H1 (cell line): ENCODE measurements around the gene SIN3B. TPM values are rescaled to one million over a fixed set of nuclear protein-coding genes. Genes with fewer than 3 reads are reported as not detected.

Experiments used
- CTCF ChIA-PET: fragments of 300-600 bp; sonication (Branson Sonifier 250); formaldehyde crosslinking; loops from one replicate; lab custom pipeline; 2021; ENCODE audit not compliant: partially characterized antibody; lab: Charles Lee
- POLR2A ChIA-PET: fragments of 300-600 bp; sonication (Branson Sonifier 250); formaldehyde crosslinking; loops from one replicate; lab custom pipeline; 2021; ENCODE audit warnings: inconsistent platforms; ENCODE audit not compliant: partially characterized antibody; lab: Charles Lee
- DNase-seq, 2 experiments: peaks; one replicate each; pipeline versions ENCODE4 v3.0.0 to v3.0.0-alpha.2; 2010 to 2022; ENCODE audit warnings: low spot score in 2 of 2, low read depth in 1 of 2, mixed read lengths in 1 of 2
- FAIRE-seq: peaks from 2 replicates; lab custom pipeline; 2011; peaks lifted over from hg19 to GRCh38; lab: Jason Lieb, UNC
- H2AFZ ChIP-seq: 2 replicates; pipeline ENCODE4 v1.8.1; 2012; ENCODE audit warnings: low read length, inconsistent platforms
- H2AK5ac ChIP-seq: 2 replicates; pipeline ENCODE4 v1.6.1; 2013; ENCODE audit warnings: low read depth, low read length
- H2BK120ac ChIP-seq: replicated peaks from 2 replicates; pipeline ENCODE3; 2013; ENCODE audit warnings: low read depth, low read length, inconsistent platforms
- H2BK12ac ChIP-seq: 2 replicates; pipeline ENCODE4 v1.6.1; 2013; ENCODE audit warnings: low read depth, low read length
- H2BK15ac ChIP-seq: 2 replicates; pipeline ENCODE4 v1.6.1; 2013; ENCODE audit warnings: low read length
- H2BK20ac ChIP-seq: 2 replicates; pipeline ENCODE4 v1.6.1; 2013; ENCODE audit warnings: low read length
- H2BK5ac ChIP-seq: 2 replicates; pipeline ENCODE4 v1.6.1; 2013; ENCODE audit warnings: low read depth, low read length
- H3K14ac ChIP-seq: 2 replicates; pipeline ENCODE4 v1.6.1; 2013; ENCODE audit warnings: inconsistent platforms; ENCODE audit not compliant: insufficient read length
- H3K18ac ChIP-seq: 2 replicates; pipeline ENCODE4 v1.6.1; 2013; ENCODE audit warnings: low read length; ENCODE audit errors: extremely low read depth
- H3K23ac ChIP-seq: 2 replicates; pipeline ENCODE4 v1.6.1; 2013; ENCODE audit warnings: inconsistent platforms; ENCODE audit not compliant: insufficient read length
- H3K23me2 ChIP-seq: 2 replicates; pipeline ENCODE4 v1.6.1; 2013; ENCODE audit warnings: low read depth, low read length
- H3K27ac ChIP-seq: 2 replicates; pipeline ENCODE4 v1.6.1; 2011; ENCODE audit warnings: low read depth, low read length, inconsistent platforms
- H3K27me3 ChIP-seq, 4 experiments: replicated peaks in 1 of 4; 1 replicate in 1 of 4; 2 replicates in 3 of 4; pipeline versions ENCODE4 v1.6.1 to v1.8.1; 2011 to 2013; ENCODE audit warnings: low read length in 3 of 4, mild to moderate bottlenecking in 3 of 4, inconsistent platforms in 2 of 4, mixed read lengths in 2 of 4, moderate library complexity in 1 of 4; ENCODE audit not compliant: control insufficient read depth in 3 of 4, insufficient read depth in 3 of 4; ENCODE audit errors: extremely low read depth in 1 of 4
- H3K36me3 ChIP-seq, 4 experiments: 2 replicates each; pipeline versions ENCODE4 v1.6.1 to v1.8.1; 2011 to 2013; ENCODE audit warnings: mild to moderate bottlenecking in 4 of 4, low read length in 3 of 4, moderate library complexity in 2 of 4, control low read depth in 1 of 4, inconsistent platforms in 1 of 4; ENCODE audit not compliant: insufficient read depth in 4 of 4, control insufficient read depth in 2 of 4
- H3K4ac ChIP-seq: replicated peaks from 2 replicates; pipeline ENCODE3; 2013; ENCODE audit warnings: low read length, low read depth, mixed read lengths, inconsistent platforms; ENCODE audit not compliant: insufficient read length
- H3K4me1 ChIP-seq, 4 experiments: replicated peaks in 1 of 4; 1 replicate in 1 of 4; 2 replicates in 3 of 4; pipeline versions ENCODE4 v1.6.1 to v1.8.1; 2011 to 2013; ENCODE audit warnings: low read length in 3 of 4, inconsistent platforms in 2 of 4, mixed read lengths in 1 of 4; ENCODE audit not compliant: insufficient read depth in 4 of 4, control insufficient read depth in 3 of 4
- H3K4me2 ChIP-seq, 2 experiments: 2 replicates each; pipeline versions ENCODE4 v1.6.1 to v1.8.1; 2011 to 2013; ENCODE audit warnings: low read depth in 2 of 2, low read length in 2 of 2, control low read depth in 1 of 2, inconsistent platforms in 1 of 2, mild to moderate bottlenecking in 1 of 2; ENCODE audit not compliant: insufficient read depth in 1 of 2
- H3K4me3 ChIP-seq, 4 experiments: fragments of 200-600, 300-600 bp in 1 of 4; sonication (generic), shearing (Covaris generic), sonication (Bioruptor Twin) in 1 of 4; 2 replicates each; pipeline versions ENCODE4 v1.5.1 to v1.8.1; 2011 to 2016; ENCODE audit warnings: low read length in 4 of 4, low read depth in 3 of 4, control low read depth in 2 of 4, inconsistent platforms in 2 of 4, mild to moderate bottlenecking in 2 of 4, mixed read lengths in 1 of 4, moderate library complexity in 1 of 4; ENCODE audit not compliant: insufficient read depth in 2 of 4; ENCODE audit errors: extremely low read depth in 1 of 4
- H3K56ac ChIP-seq: replicated peaks from 2 replicates; pipeline ENCODE3; 2013; ENCODE audit warnings: low read depth, mild to moderate bottlenecking, mixed read lengths, low read length, inconsistent platforms; ENCODE audit not compliant: insufficient read length
- H3K79me1 ChIP-seq: 2 replicates; pipeline ENCODE4 v1.6.1; 2013; ENCODE audit warnings: low read depth, low read length, control low read depth
- H3K79me2 ChIP-seq, 2 experiments: 2 replicates each; pipeline versions ENCODE4 v1.6.1 to v1.8.1; 2012 to 2013; ENCODE audit warnings: low read length in 2 of 2, mild to moderate bottlenecking in 2 of 2, inconsistent platforms in 1 of 2; ENCODE audit not compliant: insufficient read depth in 2 of 2, control insufficient read depth in 1 of 2
- H3K9ac ChIP-seq, 4 experiments: replicated peaks in 1 of 4; 1 replicate in 1 of 4; 2 replicates in 3 of 4; pipeline versions ENCODE4 v1.6.1 to v1.8.1; 2011 to 2013; ENCODE audit warnings: low read depth in 3 of 4, low read length in 3 of 4, control low read depth in 2 of 4, mild to moderate bottlenecking in 2 of 4, moderate library complexity in 2 of 4, inconsistent platforms in 1 of 4; ENCODE audit errors: extremely low read depth in 1 of 4
- H3K9me3 ChIP-seq, 2 experiments: 2 replicates each; pipeline versions ENCODE4 v1.6.1 to v1.8.1; 2012 to 2013; ENCODE audit warnings: mild to moderate bottlenecking in 2 of 2, moderate library complexity in 2 of 2, control low read depth in 1 of 2, inconsistent platforms in 1 of 2, low read depth in 1 of 2, low read length in 1 of 2, mixed read lengths in 1 of 2; ENCODE audit not compliant: insufficient read depth in 2 of 2
- H4K20me1 ChIP-seq, 2 experiments: replicated peaks in 1 of 2; 2 replicates each; pipeline versions ENCODE3 to v1.8.1; 2011 to 2013; ENCODE audit warnings: inconsistent platforms in 2 of 2, low read length in 2 of 2, mild to moderate bottlenecking in 1 of 2; ENCODE audit not compliant: insufficient read depth in 2 of 2, control insufficient read depth in 1 of 2
- H4K5ac ChIP-seq: 2 replicates; pipeline ENCODE4 v1.6.1; 2013; ENCODE audit warnings: low read length, low read depth, mixed read lengths, inconsistent platforms; ENCODE audit not compliant: insufficient read length
- H4K8ac ChIP-seq: 2 replicates; pipeline ENCODE4 v1.8.0; 2013; ENCODE audit warnings: mild to moderate bottlenecking, moderate library complexity, low read length, inconsistent platforms; ENCODE audit not compliant: insufficient read depth; ENCODE audit errors: extremely low read depth
- H4K91ac ChIP-seq: replicated peaks from 2 replicates; pipeline ENCODE3; 2013; ENCODE audit warnings: low read length, mixed read lengths, inconsistent platforms; ENCODE audit not compliant: insufficient read length
- GABPA ChIP-seq: IDR thresholded peaks from 2 replicates; pipeline ENCODE4 v1.6.1; 2011; ENCODE audit warnings: mild to moderate bottlenecking, low read length, moderate library complexity, borderline replicate concordance; ENCODE audit not compliant: insufficient read depth
- JUN ChIP-seq: IDR thresholded peaks from 2 replicates; pipeline ENCODE4 v1.6.1; 2011; ENCODE audit warnings: low read depth, mild to moderate bottlenecking, improper control_type of control experiment, low read length
- RBBP5 ChIP-seq: IDR thresholded peaks from 2 replicates; pipeline ENCODE4 v1.7.1; 2012; ENCODE audit warnings: low read depth, mild to moderate bottlenecking, inconsistent platforms, low read length, moderate library complexity, borderline replicate concordance
- RFX5 ChIP-seq: IDR thresholded peaks from 2 replicates; pipeline ENCODE4 v1.6.1; 2011; ENCODE audit warnings: low read depth, low read length, improper control_type of control experiment, borderline replicate concordance
- SAP30 ChIP-seq: fragments of 300-600 bp; sonication (generic); IDR thresholded peaks from 2 replicates; pipeline ENCODE4 v1.7.1; 2012; ENCODE audit warnings: low read length, moderate library complexity, mild to moderate bottlenecking, inconsistent platforms; ENCODE audit not compliant: insufficient read depth, insufficient replicate concordance
- SIN3A ChIP-seq, 2 experiments: IDR thresholded peaks in 1 of 2; conservative IDR thresholded peaks in 1 of 2; 2 replicates each; pipeline ENCODE4 v1.6.1; 2011 to 2012; ENCODE audit warnings: low read length in 2 of 2, improper control_type of control experiment in 1 of 2, low read depth in 1 of 2, mild to moderate bottlenecking in 1 of 2
- WGBS, 2 experiments: shearing (Covaris generic) in 1 of 2; methylation state at CpG; one replicate each; pipeline versions ENCODE4 v1.1.6 to v1.1.7; 2013 to 2015; ENCODE audit warnings: low lambda C conversion rate in 2 of 2, mixed read lengths in 2 of 2, inconsistent platforms in 1 of 2, low coverage in 1 of 2, missing lambda C conversion rate in 1 of 2; ENCODE audit not compliant: insufficient replicate concordance in 2 of 2, insufficient coverage in 1 of 2, insufficient read length in 1 of 2; ENCODE audit errors: extremely low coverage in 1 of 2, missing lambda C conversion rate in 1 of 2; 5-methylcytosine and 5-hydroxymethylcytosine counted together
- polyA plus RNA-seq, 7 experiments: library from polyadenylated mRNA; depleted of rRNA in 3 of 7; stranded (reverse) in 5 of 7; unstranded in 2 of 7; fragments of >200 nt in 5 of 7; fragments of 200-250 nt in 2 of 7; gene quantifications; 1 replicate in 5 of 7; 2 replicates in 1 of 7; 4 replicates in 1 of 7; pipeline versions ENCODE4 v1.2.1 to v1.2.3, GENCODE V29; 2011 to 2013; ENCODE audit warnings: missing spikeins in 2 of 7, mixed read lengths in 2 of 7
- total RNA-seq: library from RNA; stranded (reverse); fragmentation: NEBNext Ultra II Directional; extraction: Animal tissue kit (Norgen Biotek cat#: 25700); gene quantifications from 2 replicates; pipeline ENCODE4 v1.2.1, GENCODE V29; 2021

Gene SIN3B
- total and polyA plus RNA-seq, 2 of the 8 experiments (the other 6 are each of a cell fraction or from before 2014, with no cell fraction given), result 29.5 to 71.1 TPM

- Histone ChIP-seq H3K9me3 (no peaks in the 10 kb centered on the region), H4K20me1 (no peaks in the 10 kb centered on the region), H3K18ac (no peak overlapping the region), H2BK120ac (no peak overlapping the region), H2AFZ (no peak overlapping the region), H2BK12ac (no peak overlapping the region), H3K4me1 (no peaks in the 10 kb centered on the region), H3K36me3 (no peaks in the 10 kb centered on the region), H2BK5ac (no peak overlapping the region), H3K9ac (no peak overlapping the region), H3K4me3 (no peak overlapping the region), H4K5ac (no peak overlapping the region), H3K4me2 (no peak overlapping the region), H3K79me2 (no peaks in the 10 kb centered on the region), H3K56ac (no peak overlapping the region), H3K23me2 (no peaks in the 10 kb centered on the region), H2BK15ac (no peak overlapping the region), H3K79me1 (no peaks in the 10 kb centered on the region), H3K4ac (no peak overlapping the region), H2BK20ac (no peak overlapping the region), H2AK5ac (no peak overlapping the region), H3K14ac (no peak overlapping the region), H3K27ac (no peak overlapping the region), H3K27me3 (no peaks in the 10 kb centered on the region), H3K23ac (no peak overlapping the region), H4K91ac (no peak overlapping the region), H4K8ac (no peak overlapping the region)
- CTCF ChIA-PET, result interaction anchor here (1.0 to 1.8 kb wide), 6 partner anchors 9 to 59 kb away, joined by 3 to 9 read pairs (median 4); no protein-coding TSS in a partner anchor
- TF ChIP-seq SIN3A (conservative IDR thresholded peaks at IDR 0.05 in 1 of 2, IDR thresholded peaks at IDR 0.05 in 1 of 2; ENCODE audit: low read depth in 1 of 2, low read length in 2 of 2) (no peak), JUN (no peak), RFX5 (no peak), RBBP5 (no peak), SAP30 (no peak), GABPA (no peak)
- 89% methylated on average over 8 of the region's 8 CpGs; no CpG with 5 or more reads in 1 of the 2 experiments for WGBS, 2 experiments
- FAIRE-seq (no peak), DNase-seq (no peak)
- POLR2A ChIA-PET, result interaction anchor here (1.9 kb wide), 1 partner anchor 24 kb away, joined by 9 read pairs; no protein-coding TSS in a partner anchor
These were observed 27.6 kb upstream of the SIN3B start for GRCh38 chr19:16801600-16802013.
